ENCODE data around the gene LRRC27.
"Not testable (repeated sequence)": the region's sequence is repeated elsewhere in the genome, so short reads cannot be mapped to it uniquely, and the experiment has no call there.

LRRC27 gene

DNA sequence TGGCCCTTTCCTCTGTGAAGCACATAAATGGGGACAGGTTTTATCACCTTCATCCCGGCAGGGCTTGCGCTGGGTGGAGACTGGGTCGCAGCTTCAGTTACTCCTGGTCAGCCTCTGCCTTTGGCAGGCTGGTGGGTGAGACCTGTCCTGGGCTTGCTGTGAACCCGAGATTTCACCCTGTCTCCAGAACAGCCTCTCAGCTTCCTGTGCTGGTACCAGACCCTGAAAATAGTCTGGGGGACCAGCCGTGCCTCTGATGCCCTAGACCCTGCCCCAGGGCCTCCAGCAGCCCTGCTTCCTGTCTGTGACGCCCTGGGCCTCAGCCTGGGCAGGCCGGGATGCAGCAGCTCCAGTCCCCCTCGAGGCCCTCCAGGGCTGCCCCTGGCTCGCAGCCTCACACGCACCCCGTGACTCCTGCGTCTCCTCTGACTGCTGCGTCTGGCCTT, 51.8 kb downstream of the LRRC27 start:
- no peak for TF ChIP-seq CTCF (IDR thresholded peaks at IDR 0.05; ENCODE audit: extremely low read depth, insufficient read depth, missing control alignments)
- in situ Hi-C loops (cut with MboI; ENCODE audit: low pct_unique_long_range_greater_than_20kb, low sequenced_read_pairs, unreplicated experiment) = no loop called here
- DNase-seq (ENCODE audit: low spot score) = no peak

DNA sequence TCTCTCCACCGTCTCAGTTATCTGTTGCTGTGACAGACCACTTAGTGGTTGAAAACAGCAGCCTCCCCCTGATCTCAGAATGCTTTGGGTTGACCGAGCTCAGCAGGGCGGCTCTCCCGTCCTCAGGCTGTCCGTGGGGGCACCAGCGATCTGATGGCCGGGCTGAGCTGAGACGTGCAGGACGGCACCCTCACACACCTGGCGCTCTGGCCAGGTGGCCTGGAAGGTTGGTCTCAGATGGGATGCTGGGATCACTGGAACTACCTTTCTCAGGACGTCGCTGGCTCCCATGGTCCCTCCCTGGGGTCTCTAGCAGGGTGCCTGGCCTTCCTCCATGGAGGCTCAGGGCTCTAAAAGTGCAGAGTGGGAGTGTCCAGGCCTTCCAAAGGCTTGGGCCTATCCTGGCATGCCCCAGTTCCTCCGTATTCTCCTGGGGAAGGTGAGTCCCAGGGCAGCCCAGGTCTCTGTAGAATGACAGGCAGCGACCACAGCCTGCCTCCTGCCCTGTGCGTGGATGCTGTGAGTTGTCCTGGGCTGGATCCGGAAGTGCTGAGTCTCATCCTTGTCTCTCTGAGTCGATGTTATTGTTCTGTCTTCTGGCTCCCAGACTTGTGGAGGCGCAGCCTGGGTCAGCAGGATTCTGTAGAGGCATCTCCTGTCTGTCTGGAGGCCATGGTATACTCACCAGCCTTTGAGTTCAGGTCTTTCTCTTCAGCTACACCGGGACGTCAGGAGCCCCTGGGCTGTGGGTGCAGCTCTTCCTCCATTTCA, 52.8 kb downstream of the LRRC27 start:
- no peak for DNase-seq (ENCODE audit: low spot score)
- TF ChIP-seq CTCF (IDR thresholded peaks at IDR 0.05; ENCODE audit: extremely low read depth, insufficient read depth, missing control alignments) = no peak
- in situ Hi-C loops (cut with MboI; ENCODE audit: low pct_unique_long_range_greater_than_20kb, low sequenced_read_pairs, unreplicated experiment) = no loop called here

- TF ChIP-seq CTCF (IDR thresholded peaks at IDR 0.05; ENCODE audit: extremely low read depth, insufficient read depth, missing control alignments) = no peak
- in situ Hi-C loops (cut with MboI; ENCODE audit: low pct_unique_long_range_greater_than_20kb, low sequenced_read_pairs, unreplicated experiment) = no loop called here
- DNase-seq (ENCODE audit: low spot score) = no peak
Measured at GRCh38 chr10:132385389-132385667, 53.3 kb downstream of the LRRC27 start.

DNA sequence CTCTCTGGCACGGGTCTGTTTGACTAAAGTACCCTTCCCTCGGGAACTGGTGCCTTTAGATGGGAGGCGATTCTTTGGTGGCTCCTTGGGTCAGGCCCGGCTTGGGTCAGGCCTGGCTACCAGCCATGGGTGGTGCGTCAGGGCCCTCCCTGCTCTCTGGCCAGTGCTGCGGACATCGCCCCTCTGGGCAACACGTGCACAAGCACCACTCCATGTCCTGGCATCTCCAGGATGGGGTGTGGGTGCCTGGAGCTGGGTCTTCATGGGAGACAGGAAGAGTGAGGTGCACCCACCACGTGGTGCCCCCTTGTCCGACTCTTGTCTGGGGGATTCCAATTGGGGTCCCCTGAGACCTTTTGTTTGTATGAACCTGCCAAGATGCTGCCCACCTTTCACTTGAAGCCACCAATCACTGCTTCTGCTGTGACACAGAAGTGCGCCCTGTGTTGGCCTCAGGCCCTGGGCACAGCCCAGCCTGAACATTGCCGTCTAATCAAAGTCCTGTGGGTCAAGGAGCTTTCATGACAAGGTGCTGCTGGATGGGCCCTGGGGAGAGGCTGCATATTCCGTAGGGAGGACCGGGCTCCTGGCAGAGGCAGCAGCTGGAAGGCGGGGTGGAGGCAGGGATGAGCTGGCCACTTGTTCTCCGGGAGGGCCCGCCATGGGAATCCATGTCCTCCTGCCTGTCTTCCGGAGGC, 53.9 kb downstream of the LRRC27 start:
- no peak for TF ChIP-seq CTCF (IDR thresholded peaks at IDR 0.05; ENCODE audit: extremely low read depth, insufficient read depth, missing control alignments)
- in situ Hi-C loops (cut with MboI; ENCODE audit: low pct_unique_long_range_greater_than_20kb, low sequenced_read_pairs, unreplicated experiment) = no loop called here

GRCh38 chr10:132386419-132386831, 54.4 kb downstream of the LRRC27 start:
- no peak for TF ChIP-seq CTCF (IDR thresholded peaks at IDR 0.05; ENCODE audit: extremely low read depth, insufficient read depth, missing control alignments)
- in situ Hi-C loops (cut with MboI; ENCODE audit: low pct_unique_long_range_greater_than_20kb, low sequenced_read_pairs, unreplicated experiment) = no loop called here
- no peak for DNase-seq (ENCODE audit: low spot score)

More for the DNA sequence above, 53.9 kb downstream of the LRRC27 start:
- DNase-seq (ENCODE audit: low spot score) = no peak

DNA sequence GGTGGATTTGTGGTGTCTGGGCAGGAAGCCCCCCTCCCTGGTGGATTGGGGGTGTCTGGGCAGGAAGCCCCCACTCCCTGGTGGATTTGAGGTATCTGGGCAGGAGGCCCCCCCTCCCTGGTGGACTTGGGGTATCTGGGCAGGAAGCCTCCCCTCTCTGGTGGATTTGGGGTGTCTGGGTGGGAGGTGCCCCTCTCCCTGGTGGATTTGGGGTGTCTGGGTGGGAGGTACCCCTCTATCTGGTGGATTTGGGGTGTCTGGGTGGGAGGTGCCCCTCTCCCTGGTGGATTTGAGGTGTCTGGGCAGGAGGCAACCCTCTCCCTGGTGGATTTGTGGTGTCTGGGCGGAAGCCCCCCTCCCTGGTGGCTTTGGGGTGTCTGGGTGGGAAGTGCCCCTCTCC, 54.9 kb downstream of the LRRC27 start:
- DNase-seq (ENCODE audit: low spot score); in situ Hi-C loops (cut with MboI; ENCODE audit: low pct_unique_long_range_greater_than_20kb, low sequenced_read_pairs, unreplicated experiment): not testable (repeated sequence)

DNA sequence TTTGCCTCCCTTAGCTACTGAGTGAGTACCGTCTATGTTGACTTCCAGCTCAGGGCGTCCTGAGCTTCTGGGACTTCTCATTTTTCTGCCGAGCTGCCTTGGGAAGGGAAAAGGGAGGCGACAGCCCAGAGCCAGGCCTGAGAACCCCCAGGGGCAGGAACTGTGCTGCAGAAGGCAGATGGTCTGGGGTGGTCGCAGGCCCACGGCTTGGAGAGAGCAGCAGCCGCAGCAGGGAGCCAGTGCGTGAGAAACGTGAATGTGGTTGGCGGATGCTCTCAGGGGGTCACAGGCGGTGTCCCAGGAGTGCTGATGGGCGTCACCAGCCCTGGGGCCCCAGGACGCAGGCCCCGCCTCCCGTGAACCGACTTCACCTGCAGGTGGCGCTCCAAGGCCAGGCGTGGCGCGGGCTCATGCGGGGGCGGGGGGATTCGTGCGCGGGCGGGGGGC, 55.8 kb downstream of the LRRC27 start:
- in situ Hi-C loops (cut with MboI; ENCODE audit: low pct_unique_long_range_greater_than_20kb, low sequenced_read_pairs, unreplicated experiment) = no loop called here

More for the DNA sequence above, 55.8 kb downstream of the LRRC27 start:
- peak; percentile 94 for DNase-seq (ENCODE audit: low spot score)
- peak; percentile 78 for TF ChIP-seq CTCF (IDR thresholded peaks at IDR 0.05; ENCODE audit: extremely low read depth, insufficient read depth, missing control alignments)
